Thoracic aorta (tissue), 2 donors: ENCODE data around the gene CCNJL. TPM values are rescaled to one million over a fixed set of nuclear protein-coding genes. Genes with fewer than 3 reads are reported as not detected.

Source experiments
- ATAC-seq: fragments of 150-250 bp; one replicate; pipeline ENCODE4 v1.8.0; 2017; ENCODE audit warnings: low read depth; ENCODE audit not compliant: insufficient number of reproducible peaks, low FRiP score
- DNase-seq: peaks from one replicate; pipeline ENCODE4 v3.0.0-alpha.2; 2020; ENCODE audit warnings: low spot score
- H3K27ac ChIP-seq, 2 donors: fragments of 200-600 bp; sonication (generic); 1 replicate in 1 of 2; 2 replicates in 1 of 2; pipeline ENCODE4 v1.5.1; 2016; ENCODE audit warnings: mild to moderate bottlenecking in 2 of 2, moderate library complexity in 2 of 2
- H3K27me3 ChIP-seq: fragments of 200-600 bp; sonication (generic); replicated peaks from 2 replicates; pipeline ENCODE4 v1.6.0; 2016; ENCODE audit warnings: mild to moderate bottlenecking; ENCODE audit not compliant: insufficient read depth
- H3K36me3 ChIP-seq: fragments of 200-600 bp; sonication (generic); one replicate; pipeline ENCODE4 v1.5.1; 2016
- H3K4me1 ChIP-seq, 2 donors: fragments of 200-600 bp; sonication (generic); 1 replicate in 1 of 2; 2 replicates in 1 of 2; pipeline versions ENCODE4 v1.5.1 to v1.6.0; 2016; ENCODE audit warnings: low read depth in 2 of 2, mild to moderate bottlenecking in 1 of 2; ENCODE audit not compliant: control insufficient read depth in 1 of 2
- H3K4me3 ChIP-seq: fragments of 200-600 bp; sonication (generic); 2 replicates; pipeline ENCODE4 v1.5.1; 2016; ENCODE audit warnings: mild to moderate bottlenecking
- H3K9me3 ChIP-seq: fragments of 200-600 bp; sonication (generic); 2 replicates; pipeline ENCODE4 v1.5.1; 2016
- total RNA-seq, 2 donors: library from RNA; depleted of rRNA; stranded (reverse); fragments of >200 nt; gene quantifications; one replicate each; pipeline versions ENCODE4 v1.1.0 to v1.2.3, GENCODE V29; 2016
- TF ChIP-seq, protein P1 (sequence below): fragments of 200-600 bp; sonication (generic); IDR thresholded peaks from one replicate; pipeline ENCODE4 v1.5.1; 2019; ENCODE audit warnings: antibody characterized with exemption

The CCNJL gene
- total RNA-seq, 2 donors from 2014 or later: 0.54 to 3.0 TPM

DNA sequence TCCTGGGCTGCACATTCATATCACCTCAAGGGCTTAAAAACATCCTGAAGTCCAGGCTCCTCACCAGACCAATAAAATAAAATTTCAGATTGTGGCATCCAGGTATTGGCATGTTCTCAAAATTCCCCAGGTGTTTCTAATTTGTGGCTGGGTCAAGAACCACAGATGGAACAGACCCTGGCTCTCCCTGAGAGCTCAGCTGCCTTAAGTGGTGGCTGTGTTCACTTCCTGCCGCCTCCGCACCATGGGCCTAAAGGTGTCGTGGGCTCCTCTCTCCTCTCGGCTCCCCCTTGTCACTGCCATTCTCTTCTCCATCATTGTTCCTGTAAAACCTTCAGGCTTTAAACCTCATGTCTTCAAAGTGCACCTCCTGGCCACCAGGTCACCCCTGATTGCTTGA, 17.8 kb upstream of the CCNJL start:
- Histone ChIP-seq H3K27me3 (no peaks in the 10 kb centered on the region), H3K36me3 (no peaks in the 10 kb centered on the region)
- no peak for ATAC-seq

DNA sequence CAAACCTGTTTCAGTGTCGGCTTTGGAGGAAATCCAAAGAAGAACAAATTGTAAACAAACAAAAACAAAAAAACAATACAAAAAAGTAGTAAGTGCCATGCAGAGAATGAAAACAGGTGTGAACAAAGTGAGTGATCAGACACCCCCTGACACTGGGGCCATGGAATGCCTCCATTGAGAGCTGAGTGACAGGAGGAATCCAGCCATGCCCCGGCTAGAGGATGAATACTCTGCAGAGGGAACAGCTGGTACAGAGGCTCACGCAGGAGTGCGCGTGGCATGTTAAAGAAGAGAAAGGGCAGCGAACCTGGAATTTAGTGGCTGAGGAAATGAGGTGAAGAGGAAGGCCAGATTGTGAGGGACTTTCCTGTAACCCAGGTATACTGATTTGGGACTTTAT, 15.5 kb upstream of the CCNJL start:
- DNase-seq: no peak

More for the DNA sequence above, 17.8 kb upstream of the CCNJL start:
- no peak overlapping the region for H3K27ac ChIP-seq
- DNase-seq: no peak
- H3K4me3 ChIP-seq: no peak overlapping the region
- no peaks in the 10 kb centered on the region for H3K9me3 ChIP-seq
- H3K4me1 ChIP-seq: no peaks in the 10 kb centered on the region
- TF ChIP-seq, protein P1, sequence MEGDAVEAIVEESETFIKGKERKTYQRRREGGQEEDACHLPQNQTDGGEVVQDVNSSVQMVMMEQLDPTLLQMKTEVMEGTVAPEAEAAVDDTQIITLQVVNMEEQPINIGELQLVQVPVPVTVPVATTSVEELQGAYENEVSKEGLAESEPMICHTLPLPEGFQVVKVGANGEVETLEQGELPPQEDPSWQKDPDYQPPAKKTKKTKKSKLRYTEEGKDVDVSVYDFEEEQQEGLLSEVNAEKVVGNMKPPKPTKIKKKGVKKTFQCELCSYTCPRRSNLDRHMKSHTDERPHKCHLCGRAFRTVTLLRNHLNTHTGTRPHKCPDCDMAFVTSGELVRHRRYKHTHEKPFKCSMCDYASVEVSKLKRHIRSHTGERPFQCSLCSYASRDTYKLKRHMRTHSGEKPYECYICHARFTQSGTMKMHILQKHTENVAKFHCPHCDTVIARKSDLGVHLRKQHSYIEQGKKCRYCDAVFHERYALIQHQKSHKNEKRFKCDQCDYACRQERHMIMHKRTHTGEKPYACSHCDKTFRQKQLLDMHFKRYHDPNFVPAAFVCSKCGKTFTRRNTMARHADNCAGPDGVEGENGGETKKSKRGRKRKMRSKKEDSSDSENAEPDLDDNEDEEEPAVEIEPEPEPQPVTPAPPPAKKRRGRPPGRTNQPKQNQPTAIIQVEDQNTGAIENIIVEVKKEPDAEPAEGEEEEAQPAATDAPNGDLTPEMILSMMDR: no peak

DNA sequence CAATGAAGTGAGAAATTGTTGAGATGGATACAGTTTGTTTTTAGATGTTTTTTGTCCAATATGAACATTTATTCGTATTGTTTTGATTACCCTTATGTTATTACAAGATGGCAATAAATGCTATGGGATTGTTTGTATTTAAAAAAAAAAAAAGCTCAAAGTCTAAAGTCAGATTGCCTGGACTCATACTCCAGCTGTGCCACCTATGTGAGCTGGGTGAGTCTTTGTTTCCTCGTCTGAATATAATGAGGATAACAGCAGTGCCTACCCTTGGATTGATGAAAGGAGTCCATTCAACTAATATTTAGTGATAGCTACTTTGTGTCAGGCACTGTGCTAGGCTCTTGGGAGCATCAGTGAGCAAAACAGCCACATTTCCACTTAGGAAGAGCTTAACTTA, 14.6 kb upstream of the CCNJL start:
- Histone ChIP-seq H3K9me3 (no peaks in the 10 kb centered on the region), H3K27ac (no peak overlapping the region), H3K4me3 (no peak overlapping the region), H3K4me1 (no peaks in the 10 kb centered on the region), H3K36me3 (no peaks in the 10 kb centered on the region), H3K27me3 (no peaks in the 10 kb centered on the region)
- ATAC-seq (no peak), DNase-seq (no peak)
- TF ChIP-seq, protein P1: no peak

More for the DNA sequence above, 15.5 kb upstream of the CCNJL start:
- Histone ChIP-seq H3K9me3 (no peaks in the 10 kb centered on the region), H3K27ac (no peak overlapping the region), H3K4me3 (no peak overlapping the region), H3K27me3 (no peaks in the 10 kb centered on the region), H3K4me1 (no peaks in the 10 kb centered on the region), H3K36me3 (no peaks in the 10 kb centered on the region)
- no peak for ATAC-seq
- TF ChIP-seq, protein P1: no peak

DNA sequence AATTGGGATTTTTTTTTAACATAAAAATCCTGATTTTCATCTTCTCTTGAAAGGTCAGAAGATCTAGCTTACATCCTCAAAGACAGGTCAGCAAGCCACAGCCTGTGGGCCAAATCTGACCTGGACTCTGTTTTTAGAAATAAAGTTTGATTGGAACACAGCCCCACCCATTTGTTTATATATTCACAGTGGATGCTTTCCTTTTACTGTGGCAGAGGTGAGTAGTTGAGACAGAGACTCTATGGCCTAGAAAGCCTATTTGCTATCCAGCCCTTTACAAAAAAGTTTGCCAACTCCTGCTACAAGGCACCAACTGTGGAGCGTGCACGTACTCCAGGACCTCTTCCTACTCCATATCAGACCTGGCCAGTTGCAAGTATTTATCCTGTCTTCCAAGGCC, 13.4 kb upstream of the CCNJL start:
- Histone ChIP-seq H3K4me3 (no peak overlapping the region), H3K4me1 (no peaks in the 10 kb centered on the region), H3K9me3 (no peaks in the 10 kb centered on the region), H3K36me3 (no peaks in the 10 kb centered on the region), H3K27ac (no peak overlapping the region), H3K27me3 (no peaks in the 10 kb centered on the region)
- TF ChIP-seq, protein P1: no peak
- DNase-seq (no peak), ATAC-seq (no peak)

DNA sequence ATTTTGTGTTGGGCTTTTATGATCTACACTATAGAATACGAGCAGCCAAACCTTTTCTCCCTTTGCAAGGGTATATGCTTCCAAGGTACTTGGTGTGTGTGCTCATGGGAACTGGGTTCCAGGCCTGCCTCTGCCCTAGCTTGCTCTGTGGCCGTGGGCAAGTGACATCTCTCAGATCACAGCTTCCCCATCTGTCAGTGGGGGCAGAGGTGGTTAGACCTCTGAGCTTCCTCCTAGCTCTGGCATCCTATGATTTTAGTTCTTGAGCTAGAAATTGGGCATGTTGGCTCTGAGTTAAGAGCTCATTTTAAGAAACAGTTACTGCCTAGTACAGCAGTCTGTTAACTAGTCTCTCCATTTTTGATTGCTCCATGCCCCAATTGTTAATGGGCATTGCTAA, 12.5 kb upstream of the CCNJL start:
- no peak for ATAC-seq
- TF ChIP-seq, protein P1: no peak
- Histone ChIP-seq H3K36me3 (no peaks in the 10 kb centered on the region), H3K27ac (no peak overlapping the region), H3K4me1 (no peaks in the 10 kb centered on the region), H3K4me3 (no peak overlapping the region), H3K27me3 (no peaks in the 10 kb centered on the region), H3K9me3 (no peaks in the 10 kb centered on the region)
- DNase-seq: no peak
